ENCODE data around the gene AHDC1.

Gene AHDC1

GRCh38 chr1:27603681-27604578 is at the start of gene AHDC1 (continued):
- TF ChIP-seq, protein P1, sequence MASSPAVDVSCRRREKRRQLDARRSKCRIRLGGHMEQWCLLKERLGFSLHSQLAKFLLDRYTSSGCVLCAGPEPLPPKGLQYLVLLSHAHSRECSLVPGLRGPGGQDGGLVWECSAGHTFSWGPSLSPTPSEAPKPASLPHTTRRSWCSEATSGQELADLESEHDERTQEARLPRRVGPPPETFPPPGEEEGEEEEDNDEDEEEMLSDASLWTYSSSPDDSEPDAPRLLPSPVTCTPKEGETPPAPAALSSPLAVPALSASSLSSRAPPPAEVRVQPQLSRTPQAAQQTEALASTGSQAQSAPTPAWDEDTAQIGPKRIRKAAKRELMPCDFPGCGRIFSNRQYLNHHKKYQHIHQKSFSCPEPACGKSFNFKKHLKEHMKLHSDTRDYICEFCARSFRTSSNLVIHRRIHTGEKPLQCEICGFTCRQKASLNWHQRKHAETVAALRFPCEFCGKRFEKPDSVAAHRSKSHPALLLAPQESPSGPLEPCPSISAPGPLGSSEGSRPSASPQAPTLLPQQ (tag by site-specific recombination; IDR thresholded peaks at IDR 0.05), result peak; percentile 81
- TF ChIP-seq HOXA7 (CRISPR knock-in tag; IDR thresholded peaks at IDR 0.05; ENCODE audit: borderline replicate concordance) (no peak), ZNF654 (tag by site-specific recombination; IDR thresholded peaks at IDR 0.05; ENCODE audit: low read depth) (no peak), KLF7 (tag by site-specific recombination; IDR thresholded peaks at IDR 0.05; ENCODE audit: borderline replicate concordance) (no peak)

GRCh38 chr1:27652111-27652864 is 48.3 kb upstream of the AHDC1 start:
- H3K36me3 ChIP-seq (ENCODE audit: control insufficient read depth in 2 of 2, insufficient read depth in 1 of 2, low read length in 2 of 2), result no peaks in the 10 kb centered on the region
- ChIA-PET POLR2A (no interaction called here), CTCF (interaction anchor here (0.6 to 3.3 kb wide), 5 partner anchors 10 to 788 kb away, joined by 4 to 30 read pairs (median 4); no protein-coding TSS in a partner anchor)
- peaks cover 5% of the 10 kb centered on the region for H3K4me1 ChIP-seq (ENCODE audit: control insufficient read depth, insufficient read depth, low read length)
- no peak for TF ChIP-seq IKZF3 (tag by site-specific recombination; IDR thresholded peaks at IDR 0.05)
- TF ChIP-seq, protein P1 (tag by site-specific recombination; IDR thresholded peaks at IDR 0.05), result 0 out of 2 replicates have a peak, but pooled peaks have one; percentile 34
- no peak for TF ChIP-seq ZEB2 (tag by site-specific recombination; IDR thresholded peaks at IDR 0.05)
- TF ChIP-seq ZNF146 (tag by site-specific recombination; IDR thresholded peaks at IDR 0.05), result peak; percentile 77
- TF ChIP-seq ZBTB20 (tag by site-specific recombination; IDR thresholded peaks at IDR 0.05), result peak; percentile 38; the same call in 1 of the 2 replicates
- TF ChIP-seq SP7 (tag by site-specific recombination; IDR thresholded peaks at IDR 0.05), result no peak
- no peak for TF ChIP-seq ZNF37A (tag by site-specific recombination; IDR thresholded peaks at IDR 0.05)
- TF ChIP-seq PRDM1 (tag by site-specific recombination; IDR thresholded peaks at IDR 0.05), result peak; percentile 31; the same call in 1 of the 2 replicates
- no peak for TF ChIP-seq KLF17 (tag by site-specific recombination; IDR thresholded peaks at IDR 0.05)
- TF ChIP-seq SCRT1 (tag by site-specific recombination; IDR thresholded peaks at IDR 0.05; ENCODE audit: borderline replicate concordance), result no peak
- TF ChIP-seq ZNF132 (tag by site-specific recombination; IDR thresholded peaks at IDR 0.05; ENCODE audit: borderline replicate concordance), result no peak
- no peak overlapping the region for H3K27ac ChIP-seq (ENCODE audit: extremely low read depth, low read depth, low read length)
- no peak overlapping the region for H3K4me3 ChIP-seq (ENCODE audit: low read depth, low read length)
- H3K9me3 ChIP-seq (ENCODE audit: control insufficient read depth, insufficient read depth, low read depth, low read length), result no peaks in the 10 kb centered on the region

GRCh38 chr1:27650539-27651175 is 46.7 kb upstream of the AHDC1 start:
- Histone ChIP-seq H3K4me1 (ENCODE audit: control insufficient read depth, insufficient read depth, low read length) (peaks cover 5% of the 10 kb centered on the region), H3K4me3 (ENCODE audit: low read depth, low read length) (no peak overlapping the region), H3K36me3 (ENCODE audit: control insufficient read depth in 2 of 2, insufficient read depth in 1 of 2, low read length in 2 of 2) (no peaks in the 10 kb centered on the region), H3K9me3 (ENCODE audit: control insufficient read depth, insufficient read depth, low read depth, low read length) (no peaks in the 10 kb centered on the region), H3K27ac (ENCODE audit: extremely low read depth, low read depth, low read length) (no peak overlapping the region)
- ChIA-PET CTCF (interaction anchor here (0.7 to 3.3 kb wide), 3 partner anchors 11 to 42 kb away, joined by 3 to 30 read pairs (median 10); no protein-coding TSS in a partner anchor), POLR2A (interaction anchor here (1.0 kb wide), 1 partner anchor 47 kb away, joined by 5 read pairs; the partner anchor contains the start of gene AHDC1)
- TF ChIP-seq ZNF561 (tag by site-specific recombination; IDR thresholded peaks at IDR 0.05; ENCODE audit: borderline replicate concordance) (no peak), ZNF24 (tag by site-specific recombination; IDR thresholded peaks at IDR 0.05) (peak; percentile 83), SP7 (tag by site-specific recombination; IDR thresholded peaks at IDR 0.05) (peak; percentile 84), ELK4 (IDR thresholded peaks at IDR 0.05; ENCODE audit: borderline replicate concordance, low read depth, low read length) (no peak), ATF2 (tag by site-specific recombination; IDR thresholded peaks at IDR 0.05; ENCODE audit: low read depth) (peak; percentile 52; the same call in 1 of the 2 replicates), ZNF398 (tag by site-specific recombination; IDR thresholded peaks at IDR 0.05) (peak; percentile 96), ZNF776 (tag by site-specific recombination; IDR thresholded peaks at IDR 0.05; ENCODE audit: borderline replicate concordance) (no peak)
